Neural progenitor cell (in vitro differentiated cells): Measurements from ENCODE around the gene ATP6V0D1. TPM values are rescaled to one million over a fixed set of nuclear protein-coding genes. Genes with fewer than 3 reads are reported as not detected.

Experiments
- DNase-seq: peaks from one replicate; pipeline ENCODE4 v3.0.0-alpha.2; 2016; ENCODE audit warnings: low spot score
- H2AFZ ChIP-seq: fragments of 200-600 bp; sonication (generic); replicated peaks from 2 replicates; pipeline ENCODE4 v1.6.1; 2016; ENCODE audit warnings: antibody characterized with exemption
- H3F3A ChIP-seq: fragments of 200-600 bp; sonication (generic); 2 replicates; pipeline ENCODE4 v1.6.1; 2016; ENCODE audit warnings: antibody characterized with exemption, low read depth
- H3K27ac ChIP-seq: fragments of 200-600 bp; sonication (generic); 2 replicates; pipeline ENCODE4 v1.5.1; 2016; ENCODE audit warnings: mild to moderate bottlenecking
- H3K27me3 ChIP-seq: fragments of 200-600 bp; sonication (generic); 2 replicates; pipeline ENCODE4 v1.6.1; 2016; ENCODE audit warnings: mild to moderate bottlenecking, moderate library complexity
- H3K36me3 ChIP-seq: fragments of 200-600 bp; sonication (generic); 2 replicates; pipeline ENCODE4 v1.5.1; 2016
- H3K4me1 ChIP-seq: fragments of 200-600 bp; sonication (generic); 2 replicates; pipeline ENCODE4 v1.6.1; 2016; ENCODE audit warnings: mixed run types
- H3K4me2 ChIP-seq: fragments of 200-600 bp; sonication (generic); 2 replicates; pipeline ENCODE4 v1.6.1; 2016
- H3K4me3 ChIP-seq: fragments of 200-600 bp; sonication (generic); 2 replicates; pipeline ENCODE4 v1.5.1; 2016
- H3K79me2 ChIP-seq: fragments of 200-600 bp; sonication (generic); 2 replicates; pipeline ENCODE4 v1.6.1; 2016; ENCODE audit warnings: low read depth
- H3K9ac ChIP-seq: fragments of 200-600 bp; sonication (generic); 2 replicates; pipeline ENCODE4 v1.6.1; 2016
- H3K9me3 ChIP-seq: fragments of 200-600 bp; sonication (generic); 2 replicates; pipeline ENCODE4 v1.5.1; 2016; ENCODE audit warnings: low read depth
- H4K20me1 ChIP-seq: fragments of 200-600 bp; sonication (generic); 2 replicates; pipeline ENCODE4 v1.6.1; 2016; ENCODE audit warnings: low read depth
- H3K27ac Mint-ChIP-seq: 3 replicates; pipeline ENCODE4 v1.8.0; 2021; ENCODE audit warnings: mixed read lengths
- H3K27me3 Mint-ChIP-seq: 2 replicates; pipeline ENCODE4 v1.8.0; 2022; ENCODE audit warnings: low read depth, mild to moderate bottlenecking, inconsistent platforms, moderate library complexity, mixed read lengths; ENCODE audit not compliant: insufficient read depth
- H3K36me3 Mint-ChIP-seq: 3 replicates; pipeline ENCODE4 v1.8.0; 2021; ENCODE audit warnings: mixed read lengths
- H3K4me1 Mint-ChIP-seq: 3 replicates; pipeline ENCODE4 v1.8.0; 2021; ENCODE audit warnings: mixed read lengths
- H3K4me3 Mint-ChIP-seq: 3 replicates; pipeline ENCODE4 v1.8.0; 2021; ENCODE audit warnings: mild to moderate bottlenecking, moderate library complexity, mixed read lengths
- H3K9me3 Mint-ChIP-seq: 3 replicates; pipeline ENCODE4 v1.8.0; 2020; ENCODE audit warnings: mixed read lengths
- CTCF ChIP-seq: fragments of 200-600 bp; sonication (generic); IDR thresholded peaks from 2 replicates; pipeline ENCODE4 v1.5.1; 2017; ENCODE audit warnings: antibody characterized with exemption, mild to moderate bottlenecking
- EZH2 ChIP-seq: fragments of 200-600 bp; sonication (generic); IDR thresholded peaks from 2 replicates; pipeline ENCODE4 v1.6.1; 2017; ENCODE audit warnings: antibody characterized with exemption, mild to moderate bottlenecking, moderate library complexity
- EZH2phosphoT487 ChIP-seq: fragments of 200-600 bp; sonication (generic); IDR thresholded peaks from 2 replicates; pipeline ENCODE4 v1.6.1; 2017; ENCODE audit warnings: antibody characterized with exemption
- total RNA-seq: library from RNA; depleted of rRNA; stranded (reverse); fragments of >200 nt; gene quantifications from 2 replicates; pipeline ENCODE4 v1.2.3, GENCODE V29; 2015; ENCODE audit warnings: low replicate concordance

Gene ATP6V0D1
- total RNA-seq, 1 donor from 2014 or later: 29.7 TPM

- Histone ChIP-seq H3K36me3 (no peaks in the 10 kb centered on the region), H3K4me1 (no peaks in the 10 kb centered on the region), H3K9me3 (no peaks in the 10 kb centered on the region), H3K9ac (no peak overlapping the region), H3K4me2 (no peak overlapping the region), H3K27ac (no peak overlapping the region), H4K20me1 (peaks cover 43% of the 10 kb centered on the region), H3K4me3 (no peak overlapping the region), H3K27me3 (no peaks in the 10 kb centered on the region), H2AFZ (no peak overlapping the region), H3K79me2 (no peaks in the 10 kb centered on the region), H3F3A (no peaks in the 10 kb centered on the region)
- Mint-ChIP-seq H3K27me3 (peaks cover 5% of the 10 kb centered on the region), H3K36me3 (peaks cover 2% of the 10 kb centered on the region), H3K27ac (no peak overlapping the region), H3K4me1 (peaks cover 19% of the 10 kb centered on the region), H3K4me3 (no peak overlapping the region), H3K9me3 (no peaks in the 10 kb centered on the region)
- DNase-seq: no peak
- no peak for TF ChIP-seq EZH2phosphoT487
- no peak for TF ChIP-seq CTCF
- no peak for TF ChIP-seq EZH2
Observed at GRCh38 chr16:67459066-67459860, 21.7 kb downstream of the ATP6V0D1 start.

DNA sequence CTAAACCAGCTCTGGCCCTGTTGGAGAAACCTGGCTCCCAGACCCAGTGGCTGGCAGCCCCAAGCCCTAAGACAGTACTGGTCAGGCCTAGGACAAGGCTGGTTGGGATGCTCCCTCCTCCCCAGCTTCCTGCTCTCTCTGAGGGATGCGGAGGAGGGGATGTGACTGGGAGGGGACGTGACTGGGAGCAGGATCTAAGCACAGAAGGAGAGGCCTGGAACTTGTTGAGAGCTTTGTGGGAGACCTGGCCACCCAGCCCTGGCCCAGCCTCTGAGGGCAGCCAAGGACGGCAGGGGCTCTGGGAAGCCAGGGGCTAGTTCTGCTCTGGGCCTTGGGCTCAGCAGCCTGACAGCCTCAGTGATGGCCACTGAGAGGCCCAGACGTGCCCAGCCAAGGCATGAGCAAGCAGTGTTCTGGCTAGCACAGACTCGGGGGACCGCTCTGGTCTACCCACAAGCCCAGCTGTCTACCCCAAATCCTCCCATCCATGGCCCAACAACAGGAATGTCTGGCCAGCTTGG, 22.8 kb downstream of the ATP6V0D1 start:
- Histone ChIP-seq H3K27ac (no peak overlapping the region), H3F3A (no peaks in the 10 kb centered on the region), H3K9ac (no peak overlapping the region), H4K20me1 (peaks cover 49% of the 10 kb centered on the region), H3K9me3 (no peaks in the 10 kb centered on the region), H3K4me1 (no peaks in the 10 kb centered on the region), H3K27me3 (no peaks in the 10 kb centered on the region), H3K4me2 (no peak overlapping the region), H3K79me2 (no peaks in the 10 kb centered on the region), H3K4me3 (no peak overlapping the region), H2AFZ (no peak overlapping the region), H3K36me3 (no peaks in the 10 kb centered on the region)
- no peak overlapping the region for H3K27ac Mint-ChIP-seq
- peaks cover 4% of the 10 kb centered on the region for H3K36me3 Mint-ChIP-seq
- H3K27me3 Mint-ChIP-seq: peaks cover 5% of the 10 kb centered on the region
- no peak overlapping the region for H3K4me3 Mint-ChIP-seq
- TF ChIP-seq CTCF: no peak
- no peak for DNase-seq
- no peaks in the 10 kb centered on the region for H3K9me3 Mint-ChIP-seq
- H3K4me1 Mint-ChIP-seq: peaks cover 28% of the 10 kb centered on the region

GRCh38 chr16:67457611-67458010, 23.3 kb downstream of the ATP6V0D1 start:
- Histone ChIP-seq H3K27ac (no peak overlapping the region), H3K4me3 (no peak overlapping the region), H3K9ac (no peak overlapping the region), H2AFZ (no peak overlapping the region), H3F3A (no peaks in the 10 kb centered on the region), H3K4me2 (no peak overlapping the region), H3K27me3 (no peaks in the 10 kb centered on the region), H4K20me1 (peaks cover 43% of the 10 kb centered on the region), H3K4me1 (no peaks in the 10 kb centered on the region), H3K9me3 (no peaks in the 10 kb centered on the region), H3K36me3 (no peaks in the 10 kb centered on the region), H3K79me2 (no peaks in the 10 kb centered on the region)
- no peak for DNase-seq
- H3K27ac Mint-ChIP-seq: no peak overlapping the region
- H3K4me1 Mint-ChIP-seq: peaks cover 30% of the 10 kb centered on the region
- no peak overlapping the region for H3K4me3 Mint-ChIP-seq
- H3K27me3 Mint-ChIP-seq: peaks cover 5% of the 10 kb centered on the region
- H3K9me3 Mint-ChIP-seq: no peaks in the 10 kb centered on the region
- H3K36me3 Mint-ChIP-seq: peaks cover 6% of the 10 kb centered on the region
- TF ChIP-seq EZH2 (no peak), EZH2phosphoT487 (no peak), CTCF (no peak)
